ENCODE measurements around the gene ZSWIM4.

DNA sequence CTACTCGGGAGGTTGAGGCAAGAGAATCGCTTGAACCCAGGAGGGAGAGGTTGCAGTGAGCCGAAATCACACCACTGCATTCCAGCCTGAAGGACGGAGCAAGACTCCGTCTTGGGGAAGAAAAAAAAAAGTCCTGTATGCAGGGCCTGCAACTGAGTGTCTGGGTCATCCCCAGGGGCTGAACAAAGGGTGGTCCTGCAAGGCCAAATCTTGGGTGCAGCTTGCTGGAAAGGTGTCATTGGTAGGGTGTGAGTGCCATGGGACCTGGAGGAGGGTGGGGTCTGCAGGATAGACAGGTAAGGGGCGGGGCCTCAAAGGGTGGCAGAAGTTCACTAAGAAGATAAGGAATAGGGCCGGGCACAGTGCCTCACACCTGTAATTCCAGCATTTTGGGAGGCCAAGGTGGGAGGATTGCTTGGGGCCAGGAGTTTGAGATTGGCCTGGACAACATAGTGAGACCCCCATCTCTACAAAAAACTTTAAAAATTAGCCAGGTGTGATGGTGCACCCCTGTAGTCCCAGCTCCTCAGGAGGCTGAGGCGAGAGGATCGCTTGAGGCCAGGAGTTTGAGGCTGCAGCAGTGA is 31.5 kb downstream of the ZSWIM4 start:
- TF ChIP-seq, protein P1, sequence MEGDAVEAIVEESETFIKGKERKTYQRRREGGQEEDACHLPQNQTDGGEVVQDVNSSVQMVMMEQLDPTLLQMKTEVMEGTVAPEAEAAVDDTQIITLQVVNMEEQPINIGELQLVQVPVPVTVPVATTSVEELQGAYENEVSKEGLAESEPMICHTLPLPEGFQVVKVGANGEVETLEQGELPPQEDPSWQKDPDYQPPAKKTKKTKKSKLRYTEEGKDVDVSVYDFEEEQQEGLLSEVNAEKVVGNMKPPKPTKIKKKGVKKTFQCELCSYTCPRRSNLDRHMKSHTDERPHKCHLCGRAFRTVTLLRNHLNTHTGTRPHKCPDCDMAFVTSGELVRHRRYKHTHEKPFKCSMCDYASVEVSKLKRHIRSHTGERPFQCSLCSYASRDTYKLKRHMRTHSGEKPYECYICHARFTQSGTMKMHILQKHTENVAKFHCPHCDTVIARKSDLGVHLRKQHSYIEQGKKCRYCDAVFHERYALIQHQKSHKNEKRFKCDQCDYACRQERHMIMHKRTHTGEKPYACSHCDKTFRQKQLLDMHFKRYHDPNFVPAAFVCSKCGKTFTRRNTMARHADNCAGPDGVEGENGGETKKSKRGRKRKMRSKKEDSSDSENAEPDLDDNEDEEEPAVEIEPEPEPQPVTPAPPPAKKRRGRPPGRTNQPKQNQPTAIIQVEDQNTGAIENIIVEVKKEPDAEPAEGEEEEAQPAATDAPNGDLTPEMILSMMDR (IDR thresholded peaks at IDR 0.05; ENCODE audit: low read depth, low read length, poor library complexity, severe bottlenecking) = no peak
- TF ChIP-seq EZH2phosphoT487 (IDR thresholded peaks at IDR 0.05; ENCODE audit: borderline replicate concordance, low read length) = no peak
